Stomach (tissue), 4 donors: ENCODE results near the gene GNAI1.

Source experiments
- EP300 ChIP-seq: sonication (generic); formaldehyde crosslinking; IDR thresholded peaks from one replicate; pipeline ENCODE4 v1.6.1; 2017; ENCODE audit warnings: antibody characterized with exemption
- POLR2AphosphoS5 ChIP-seq, 3 donors: sonication (generic); formaldehyde crosslinking; IDR thresholded peaks; one replicate each; pipeline ENCODE4 v1.6.1; 2016; ENCODE audit warnings: antibody characterized with exemption in 3 of 3
- TF ChIP-seq, protein P1 (sequence below), 7 experiments: fragments of 450-650 bp in 4 of 7; fragments of 200-600 bp in 3 of 7; sonication (generic) in 3 of 7; IDR thresholded peaks; one replicate each; pipeline ENCODE4 v1.5.1; 2016 to 2019; ENCODE audit warnings: antibody characterized with exemption in 7 of 7, control low read depth in 2 of 7, mild to moderate bottlenecking in 1 of 7

DNA sequence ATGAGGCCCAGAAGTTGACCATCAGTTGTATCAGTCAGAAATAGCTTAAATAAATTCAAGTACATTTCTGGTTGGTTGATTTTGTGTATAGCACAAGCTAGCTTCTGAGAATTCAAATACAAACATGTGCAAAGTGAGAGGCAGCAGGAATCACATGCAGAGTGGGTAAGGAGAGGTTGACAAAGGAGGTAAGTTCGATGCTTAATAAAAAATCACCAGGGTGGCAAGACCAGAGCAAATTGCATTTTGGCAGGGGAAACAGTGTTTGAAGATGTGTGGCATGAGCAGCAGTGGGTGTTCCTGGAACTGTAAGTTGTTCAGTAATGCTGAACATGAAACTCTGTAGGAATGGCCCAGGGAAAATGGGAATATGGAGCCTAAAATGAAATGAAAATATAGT is 52.6 kb downstream of the GNAI1 start:
- TF ChIP-seq, protein P1, sequence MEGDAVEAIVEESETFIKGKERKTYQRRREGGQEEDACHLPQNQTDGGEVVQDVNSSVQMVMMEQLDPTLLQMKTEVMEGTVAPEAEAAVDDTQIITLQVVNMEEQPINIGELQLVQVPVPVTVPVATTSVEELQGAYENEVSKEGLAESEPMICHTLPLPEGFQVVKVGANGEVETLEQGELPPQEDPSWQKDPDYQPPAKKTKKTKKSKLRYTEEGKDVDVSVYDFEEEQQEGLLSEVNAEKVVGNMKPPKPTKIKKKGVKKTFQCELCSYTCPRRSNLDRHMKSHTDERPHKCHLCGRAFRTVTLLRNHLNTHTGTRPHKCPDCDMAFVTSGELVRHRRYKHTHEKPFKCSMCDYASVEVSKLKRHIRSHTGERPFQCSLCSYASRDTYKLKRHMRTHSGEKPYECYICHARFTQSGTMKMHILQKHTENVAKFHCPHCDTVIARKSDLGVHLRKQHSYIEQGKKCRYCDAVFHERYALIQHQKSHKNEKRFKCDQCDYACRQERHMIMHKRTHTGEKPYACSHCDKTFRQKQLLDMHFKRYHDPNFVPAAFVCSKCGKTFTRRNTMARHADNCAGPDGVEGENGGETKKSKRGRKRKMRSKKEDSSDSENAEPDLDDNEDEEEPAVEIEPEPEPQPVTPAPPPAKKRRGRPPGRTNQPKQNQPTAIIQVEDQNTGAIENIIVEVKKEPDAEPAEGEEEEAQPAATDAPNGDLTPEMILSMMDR (IDR thresholded peaks at IDR 0.05): no peak
- TF ChIP-seq EP300 (no peak), POLR2AphosphoS5 (IDR thresholded peaks at IDR 0.05) (no peak)
